K562 (cell line): ENCODE data around the gene ANKH. TPM values are rescaled to one million over a fixed set of nuclear protein-coding genes. Genes with fewer than 3 reads are reported as not detected.

Experiments used
- ATAC-seq: fragments of 200-7000 bp; cut with Tn5 transposase; 3 replicates; pipeline ENCODE4 v1.9.1; 2020; ENCODE audit warnings: moderate library complexity
- BruUV-seq: library from RNA; stranded (reverse); fragments of 400-500 nt; replicated peaks from 2 replicates; lab custom pipeline; 2021; lab: Mats Ljungman, UMichigan
- CTCF ChIA-PET: fragments of 300-600 bp; formaldehyde crosslinking; extraction: SDS; loops from one replicate; lab custom pipeline; 2021; ENCODE audit warnings: low intra/inter-chr PET ratio; lab: Yijun Ruan, JAX
- POLR2A ChIA-PET: fragments of 300-600, 350-650 bp; sonication (Branson Sonifier 250); formaldehyde crosslinking; extraction: SDS; loops from one replicate; lab custom pipeline; 2021; ENCODE audit warnings: antibody characterized with exemption, inconsistent platforms; lab: Yijun Ruan, JAX
- DNase-seq, 4 experiments: peaks; one replicate each; pipeline versions ENCODE4 v3.0.0 to v3.0.0-alpha.2; 2011 to 2018; ENCODE audit warnings: low spot score in 3 of 4, mixed read lengths in 3 of 4; ENCODE audit errors: extremely low read depth in 1 of 4
- FAIRE-seq: peaks from 2 replicates; lab custom pipeline; 2011; peaks lifted over from hg19 to GRCh38; lab: Jason Lieb, UNC
- H2AFZ ChIP-seq: 2 replicates; pipeline ENCODE4 v1.6.0; 2011; ENCODE audit warnings: low read depth, low read length, control low read depth, inconsistent platforms
- H3K27ac ChIP-seq: fragments of 200-600 bp; 3 replicates; pipeline ENCODE4 v1.8.0; 2011; ENCODE audit warnings: low read depth, mild to moderate bottlenecking, control low read depth, inconsistent platforms, low read length, moderate library complexity, mixed read lengths; ENCODE audit errors: extremely low read depth
- H3K27me3 ChIP-seq, 2 experiments: fragments of 300-600 bp in 1 of 2; 2 replicates in 1 of 2; 3 replicates in 1 of 2; pipeline versions ENCODE4 v1.6.0 to v1.8.0; 2011; ENCODE audit warnings: inconsistent platforms in 2 of 2, low read length in 2 of 2, mild to moderate bottlenecking in 1 of 2, mixed read lengths in 1 of 2, moderate library complexity in 1 of 2; ENCODE audit not compliant: control insufficient read depth in 2 of 2, insufficient read depth in 2 of 2
- H3K36me3 ChIP-seq: fragments of 300-600 bp; 3 replicates; pipeline ENCODE4 v1.8.0; 2011; ENCODE audit warnings: mild to moderate bottlenecking, low read length, inconsistent platforms; ENCODE audit not compliant: control insufficient read depth, insufficient read depth
- H3K4me1 ChIP-seq, 2 experiments: fragments of 200-600 bp in 1 of 2; replicated peaks in 1 of 2; 2 replicates in 1 of 2; 3 replicates in 1 of 2; pipeline versions ENCODE4 v1.5.1 to v1.8.0; 2011; ENCODE audit warnings: inconsistent platforms in 2 of 2, low read length in 2 of 2, mild to moderate bottlenecking in 1 of 2, mixed read lengths in 1 of 2, moderate library complexity in 1 of 2; ENCODE audit not compliant: control insufficient read depth in 2 of 2, insufficient read depth in 2 of 2
- H3K4me2 ChIP-seq: 2 replicates; pipeline ENCODE4 v1.6.1; 2011; ENCODE audit warnings: low read length, control low read depth, inconsistent platforms, mixed read lengths; ENCODE audit not compliant: insufficient read depth
- H3K4me3 ChIP-seq: fragments of 200-600 bp; sonication (generic), shearing (Covaris generic); 2 replicates; pipeline ENCODE4 v1.5.1; 2016; ENCODE audit warnings: control low read depth, inconsistent platforms
- H3K79me2 ChIP-seq: fragments of 200-600 bp; 3 replicates; pipeline ENCODE4 v1.8.0; 2011; ENCODE audit warnings: low read length, inconsistent platforms; ENCODE audit not compliant: control insufficient read depth, insufficient read depth
- H3K9ac ChIP-seq, 2 experiments: 2 replicates each; pipeline versions ENCODE4 v1.6.0 to v1.6.1; 2011; ENCODE audit warnings: low read depth in 2 of 2, low read length in 2 of 2, control low read depth in 1 of 2, inconsistent platforms in 1 of 2, mild to moderate bottlenecking in 1 of 2, mixed read lengths in 1 of 2; ENCODE audit not compliant: insufficient read depth in 1 of 2
- H3K9me1 ChIP-seq: one replicate; pipeline ENCODE4 v1.6.0; 2011; ENCODE audit warnings: inconsistent platforms, mild to moderate bottlenecking, low read length, moderate library complexity; ENCODE audit not compliant: control insufficient read depth, insufficient read depth
- H3K9me3 ChIP-seq: replicated peaks from 2 replicates; pipeline ENCODE4 v1.5.1; 2011; ENCODE audit warnings: low read depth, low read length, inconsistent platforms; ENCODE audit not compliant: control insufficient read depth, insufficient read depth
- H4K20me1 ChIP-seq: replicated peaks from 2 replicates; pipeline ENCODE4 v1.6.1; 2011; ENCODE audit warnings: low read length, inconsistent platforms, mixed read lengths; ENCODE audit not compliant: control insufficient read depth, insufficient read depth
- CGGBP1 ChIP-seq: fragments of 250-450 bp; sonication (Bioruptor Pico); IDR thresholded peaks from 2 replicates; pipeline ENCODE4 v1.9.0; 2021; ENCODE audit warnings: mild to moderate bottlenecking
- DMBX1 ChIP-seq: fragments of 250-450 bp; sonication (Bioruptor Pico); IDR thresholded peaks from 2 replicates; pipeline ENCODE4 v1.8.0; 2022; ENCODE audit warnings: inconsistent platforms, mild to moderate bottlenecking, moderate library complexity, borderline replicate concordance
- ELF1 ChIP-seq: fragments of 200-800 bp; sonication (Bioruptor generic); IDR thresholded peaks from 2 replicates; pipeline ENCODE4 v1.6.1; 2016; ENCODE audit warnings: missing genetic modification characterization, missing compliant biosample characterization
- EZH2 ChIP-seq: IDR thresholded peaks from 2 replicates; pipeline ENCODE4 v1.6.1; 2012; ENCODE audit warnings: low read depth, mild to moderate bottlenecking, inconsistent platforms, low read length, borderline replicate concordance
- GATA2 ChIP-seq: sonication (generic); formaldehyde crosslinking; IDR thresholded peaks from 2 replicates; pipeline ENCODE4 v1.4.0; 2020; ENCODE audit warnings: mild to moderate bottlenecking, missing genetic modification reagents
- PBX2 ChIP-seq, 2 experiments: IDR thresholded peaks in 1 of 2; conservative IDR thresholded peaks in 1 of 2; 2 replicates each; pipeline ENCODE4 v1.6.1; 2016; ENCODE audit warnings: low read depth in 2 of 2, mild to moderate bottlenecking in 1 of 2, missing compliant biosample characterization in 1 of 2, missing genetic modification characterization in 1 of 2, moderate library complexity in 1 of 2
- RBM25 ChIP-seq: fragments of 200-400 bp; formaldehyde crosslinking; IDR thresholded peaks from 2 replicates; pipeline ENCODE4 v1.6.1; 2018; ENCODE audit warnings: low read length, low read depth, moderate library complexity; ENCODE audit not compliant: severe bottlenecking
- SNIP1 ChIP-seq: fragments of 450-650 bp; IDR thresholded peaks from 2 replicates; pipeline ENCODE4 v1.7.1; 2017; ENCODE audit warnings: low read depth, mild to moderate bottlenecking
- WHSC1 ChIP-seq: IDR thresholded peaks from one replicate; pipeline ENCODE4 v1.6.1; 2012; ENCODE audit warnings: low read length, control low read depth, inconsistent platforms
- WGBS: fragments of 100-300 bp; shearing (Covaris generic); methylation state at CpG from one replicate; pipeline ENCODE4 v1.1.6; 2016; ENCODE audit warnings: low coverage, mixed read lengths; ENCODE audit not compliant: insufficient coverage; ENCODE audit errors: missing lambda C conversion rate; 5-methylcytosine and 5-hydroxymethylcytosine counted together
- in situ Hi-C: fragments of 300-500 bp; cut with MboI; formaldehyde crosslinking; loops from 4 replicates; pipeline ENCODE4 v1.15.0; 2018; ENCODE audit warnings: inconsistent platforms, mixed read lengths
- intact Hi-C: fragments of 100-400 bp; cut with micrococcal nuclease; formaldehyde crosslinking; loops from 2 replicates; pipeline ENCODE4 v1.14.2; 2022
- polyA plus RNA-seq, 8 experiments: library from polyadenylated mRNA; depleted of rRNA in 4 of 8; stranded (reverse) in 5 of 8; unstranded in 3 of 8; fragments of >200 nt; fragmentation: Nextera tagmentation in 2 of 8; fragmentation: Illumina TruSeq in 1 of 8; extraction: Ambion mirVana in 2 of 8; extraction: Trizol in 1 of 8; gene quantifications; 2 replicates each; pipeline versions ENCODE4 v1.2.1 to v1.2.3, GENCODE V29; 2011 to 2014; ENCODE audit warnings: inconsistent platforms in 1 of 8, missing spikeins in 1 of 8
- total RNA-seq, 7 experiments: library from RNA; depleted of rRNA in 6 of 7; stranded (reverse); fragments of >200 nt in 6 of 7; fragmentation: Illumina TruSeq in 2 of 7; extraction: Trizol in 2 of 7; gene quantifications; 2 replicates each; pipeline versions ENCODE4 v1.2.1 to v1.2.3, GENCODE V29; 2011 to 2021; ENCODE audit warnings: low replicate concordance in 1 of 7
- TF ChIP-seq, protein P1 (sequence below): fragments of 450-650 bp; formaldehyde crosslinking; IDR thresholded peaks from 2 replicates; pipeline ENCODE4 v1.4.0; 2022; ENCODE audit warnings: missing genetic modification characterization
- TF ChIP-seq, protein P2 (sequence below), 2 experiments: fragments of 450-650 bp in 1 of 2; sonication (generic) in 1 of 2; formaldehyde crosslinking; conservative IDR thresholded peaks; 2 replicates each; pipeline versions ENCODE4 v1.4.0 to v1.8.1; 2020 to 2022; ENCODE audit warnings: mild to moderate bottlenecking in 1 of 2, missing genetic modification reagents in 1 of 2

The ANKH gene
- total and polyA plus RNA-seq, 9 of the 15 experiments (the other 6 are each of a cell fraction or from before 2014, with no cell fraction given) = 0.79 to 12.2 (median 4.5) TPM

- intact Hi-C loops = no loop called here
- no peaks in the 10 kb centered on the region for H3K9me3 ChIP-seq
- no peak for DNase-seq
- no peaks in the 10 kb centered on the region for H3K9me1 ChIP-seq
- H3K4me1 ChIP-seq = no peaks in the 10 kb centered on the region
- FAIRE-seq = no peak
- no peaks in the 10 kb centered on the region for H4K20me1 ChIP-seq
- ATAC-seq = no peak
- H3K27ac ChIP-seq = no peak overlapping the region
- H3K27me3 ChIP-seq = peaks cover under 1 to 3% of the 10 kb centered on the region in 2 experiments; a peak in 4 of 5 replicates
- H3K9ac ChIP-seq = no peak overlapping the region
- CTCF ChIA-PET = no interaction called here
- H3K79me2 ChIP-seq = no peaks in the 10 kb centered on the region
- no peak overlapping the region for H3K4me2 ChIP-seq
- no peak for TF ChIP-seq RBM25
- TF ChIP-seq, protein P1, sequence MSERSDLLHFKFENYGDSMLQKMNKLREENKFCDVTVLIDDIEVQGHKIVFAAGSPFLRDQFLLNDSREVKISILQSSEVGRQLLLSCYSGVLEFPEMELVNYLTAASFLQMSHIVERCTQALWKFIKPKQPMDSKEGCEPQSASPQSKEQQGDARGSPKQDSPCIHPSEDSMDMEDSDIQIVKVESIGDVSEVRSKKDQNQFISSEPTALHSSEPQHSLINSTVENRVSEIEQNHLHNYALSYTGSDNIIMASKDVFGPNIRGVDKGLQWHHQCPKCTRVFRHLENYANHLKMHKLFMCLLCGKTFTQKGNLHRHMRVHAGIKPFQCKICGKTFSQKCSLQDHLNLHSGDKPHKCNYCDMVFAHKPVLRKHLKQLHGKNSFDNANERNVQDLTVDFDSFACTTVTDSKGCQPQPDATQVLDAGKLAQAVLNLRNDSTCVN (CRISPR knock-in tag) = no peak
- TF ChIP-seq, protein P2, sequence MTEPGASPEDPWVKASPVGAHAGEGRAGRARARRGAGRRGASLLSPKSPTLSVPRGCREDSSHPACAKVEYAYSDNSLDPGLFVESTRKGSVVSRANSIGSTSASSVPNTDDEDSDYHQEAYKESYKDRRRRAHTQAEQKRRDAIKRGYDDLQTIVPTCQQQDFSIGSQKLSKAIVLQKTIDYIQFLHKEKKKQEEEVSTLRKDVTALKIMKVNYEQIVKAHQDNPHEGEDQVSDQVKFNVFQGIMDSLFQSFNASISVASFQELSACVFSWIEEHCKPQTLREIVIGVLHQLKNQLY (CRISPR knock-in tag; conservative IDR thresholded peaks at IDR 0.05) = no peak
- no peak for TF ChIP-seq EZH2
- no peak for TF ChIP-seq SNIP1
- TF ChIP-seq CGGBP1 (CRISPR knock-in tag) = no peak
- TF ChIP-seq ELF1 (tag) = no peak
- TF ChIP-seq WHSC1 = no peak
- no peak for TF ChIP-seq GATA2 (CRISPR knock-in tag)
- TF ChIP-seq DMBX1 = no peak
- no peak for TF ChIP-seq PBX2 (CRISPR knock-in tag; IDR thresholded peaks at IDR 0.05; ENCODE audit: low read depth)
- TF ChIP-seq PBX2 (tag; conservative IDR thresholded peaks at IDR 0.05; ENCODE audit: low read depth) = no peak
- H3K4me3 ChIP-seq = no peak overlapping the region
- POLR2A ChIA-PET = no interaction called here
- 3% methylated on average over 4 of the region's 4 CpGs for WGBS
- no peaks in the 10 kb centered on the region for H3K36me3 ChIP-seq
- in situ Hi-C loops = no loop called here
- H2AFZ ChIP-seq = no peak overlapping the region
- BruUV-seq = no TSS peak
Observed at GRCh38 chr5:14842117-14842516, 29.5 kb downstream of the ANKH start.
